ENCODE data around the gene CFAP61. TPM values are rescaled to one million over a fixed set of nuclear protein-coding genes. Genes with fewer than 3 reads are reported as not detected.

Gene CFAP61
- total and polyA plus RNA-seq, 9 of the 15 experiments (the other 6 are each of a cell fraction or from before 2014, with no cell fraction given): 0.11 TPM; not detected in 8

GRCh38 chr20:20083807-20084206 is 31.5 kb downstream of the CFAP61 start:
- no peaks in the 10 kb centered on the region; a peak in 1 of 5 replicates for H3K27me3 ChIP-seq (ENCODE audit: control insufficient read depth in 2 of 2, insufficient read depth in 2 of 2, low read length in 2 of 2)
- no peak overlapping the region for H3K4me3 ChIP-seq
- H3K9me3 ChIP-seq (replicated peaks; ENCODE audit: control insufficient read depth, insufficient read depth, low read depth, low read length): no peaks in the 10 kb centered on the region
- peak; percentile 69; the same call in 2 of the 3 replicates for ATAC-seq
- no peak overlapping the region for H3K4me2 ChIP-seq (ENCODE audit: insufficient read depth, low read length)
- no peaks in the 10 kb centered on the region for H3K36me3 ChIP-seq (ENCODE audit: control insufficient read depth, insufficient read depth, low read length)
- no peak overlapping the region for H3K9ac ChIP-seq (ENCODE audit: insufficient read depth in 1 of 2, low read depth in 2 of 2, low read length in 2 of 2)
- in situ Hi-C loops (cut with MboI): loop anchor here (25.0 kb wide), 2 partner anchors 478 to 728 kb away; no protein-coding TSS in a partner anchor
- peak; percentile 32 for FAIRE-seq
- H4K20me1 ChIP-seq (replicated peaks; ENCODE audit: control insufficient read depth, insufficient read depth, low read length): no peaks in the 10 kb centered on the region
- intact Hi-C loops (cut with micrococcal nuclease): loop anchor here (1.0 to 10.0 kb wide), 4 partner anchors 153 to 743 kb away; no protein-coding TSS in a partner anchor
- DNase-seq (ENCODE audit: extremely low read depth in 1 of 4, low spot score in 3 of 4): peak in 3 of 4 experiments; percentile 6 to 10 (median 7)
- TF ChIP-seq CHD7 (IDR thresholded peaks at IDR 0.05; ENCODE audit: low read depth, low read length): no peak
- no peak for TF ChIP-seq STAT5B (CRISPR knock-in tag; IDR thresholded peaks at IDR 0.05)
- peak in 1 of 2 experiments; percentile 64; a peak in 3 of 4 replicates for TF ChIP-seq RAD21 (CRISPR knock-in tag; conservative IDR thresholded peaks at IDR 0.05 in 1 of 2, IDR thresholded peaks at IDR 0.05 in 1 of 2)
- TF ChIP-seq FOXK2 (conservative IDR thresholded peaks at IDR 0.05 in 1 of 2, IDR thresholded peaks at IDR 0.05 in 1 of 2; ENCODE audit: low read depth in 2 of 2): no peak
- TF ChIP-seq CTCF (IDR thresholded peaks at IDR 0.05 in 2 of 3, conservative IDR thresholded peaks at IDR 0.05 in 1 of 3; ENCODE audit: insufficient read depth in 2 of 3, low read depth in 1 of 3, low read length in 3 of 3): peak; percentile 12 to 56 (median 30); a peak in 3 of 6 replicates
- no TSS peak for BruUV-seq (replicated peaks)
- POLR2A ChIA-PET: no interaction called here
- no peaks in the 10 kb centered on the region for H3K9me1 ChIP-seq (ENCODE audit: control insufficient read depth, insufficient read depth, low read length)
- H3K27ac ChIP-seq (ENCODE audit: extremely low read depth, low read depth, low read length): no peak overlapping the region
- H3K79me2 ChIP-seq (ENCODE audit: control insufficient read depth, insufficient read depth, low read length): no peaks in the 10 kb centered on the region
- 0% methylated on average over 3 of the region's 3 CpGs for WGBS (ENCODE audit: insufficient coverage, low coverage, missing lambda C conversion rate)
- no peak overlapping the region for H2AFZ ChIP-seq (ENCODE audit: low read depth, low read length)
- no peaks in the 10 kb centered on the region for H3K4me1 ChIP-seq (replicated peaks in 1 of 2; ENCODE audit: control insufficient read depth in 2 of 2, insufficient read depth in 2 of 2, low read length in 2 of 2)
- CTCF ChIA-PET (ENCODE audit: low intra/inter-chr PET ratio): interaction anchor here (0.6 to 1.6 kb wide), 4 partner anchors 153 to 510 kb away, joined by 3 to 6 read pairs (median 5); no protein-coding TSS in a partner anchor
